Measurements from ENCODE around the gene GRIP2.

The GRIP2 gene

GRCh38 chr3:14483286-14483685, 56.9 kb downstream of the GRIP2 start:
- no peak for DNase-seq (ENCODE audit: low spot score)

DNA sequence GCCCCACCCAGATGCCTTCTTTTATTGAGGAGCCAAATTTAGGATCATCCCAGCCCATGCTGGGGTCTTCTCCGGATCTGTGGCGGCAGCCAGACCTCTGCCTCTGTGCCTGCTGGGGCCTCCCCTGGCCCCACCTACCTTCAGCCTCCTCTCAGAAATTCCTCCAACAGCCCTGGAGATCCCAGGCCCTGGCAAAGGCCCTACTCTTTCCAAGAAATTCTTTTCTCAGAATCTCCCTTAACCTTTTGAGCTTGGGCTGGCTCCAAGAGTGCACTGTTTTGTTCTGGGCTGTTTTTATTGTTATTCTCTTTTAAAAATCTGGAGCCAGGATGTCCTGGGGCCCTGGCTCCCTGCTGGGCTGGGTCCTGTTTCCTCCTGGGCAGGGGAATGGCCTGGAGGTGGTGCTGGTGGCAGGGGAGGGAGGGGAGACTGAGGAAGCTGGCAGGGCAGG, 57.8 kb downstream of the GRIP2 start:
- no peak for DNase-seq (ENCODE audit: low spot score)

DNA sequence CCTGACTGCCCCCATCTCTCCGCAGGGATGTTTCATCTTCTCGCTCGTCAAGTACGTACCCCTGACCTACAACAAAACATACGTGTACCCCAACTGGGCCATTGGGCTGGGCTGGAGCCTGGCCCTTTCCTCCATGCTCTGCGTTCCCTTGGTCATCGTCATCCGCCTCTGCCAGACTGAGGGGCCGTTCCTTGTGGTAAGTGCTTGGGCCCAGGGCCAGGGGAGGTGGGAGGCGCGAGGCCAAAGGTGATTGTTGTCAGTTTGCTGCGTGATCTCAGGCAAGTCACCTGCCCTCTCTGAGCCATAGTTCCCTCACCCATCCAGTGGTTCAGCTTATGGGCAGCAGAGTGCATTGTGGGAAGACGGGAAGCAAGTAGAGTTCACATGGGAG, 58.5 kb downstream of the GRIP2 start:
- DNase-seq (ENCODE audit: low spot score), result no peak

DNA sequence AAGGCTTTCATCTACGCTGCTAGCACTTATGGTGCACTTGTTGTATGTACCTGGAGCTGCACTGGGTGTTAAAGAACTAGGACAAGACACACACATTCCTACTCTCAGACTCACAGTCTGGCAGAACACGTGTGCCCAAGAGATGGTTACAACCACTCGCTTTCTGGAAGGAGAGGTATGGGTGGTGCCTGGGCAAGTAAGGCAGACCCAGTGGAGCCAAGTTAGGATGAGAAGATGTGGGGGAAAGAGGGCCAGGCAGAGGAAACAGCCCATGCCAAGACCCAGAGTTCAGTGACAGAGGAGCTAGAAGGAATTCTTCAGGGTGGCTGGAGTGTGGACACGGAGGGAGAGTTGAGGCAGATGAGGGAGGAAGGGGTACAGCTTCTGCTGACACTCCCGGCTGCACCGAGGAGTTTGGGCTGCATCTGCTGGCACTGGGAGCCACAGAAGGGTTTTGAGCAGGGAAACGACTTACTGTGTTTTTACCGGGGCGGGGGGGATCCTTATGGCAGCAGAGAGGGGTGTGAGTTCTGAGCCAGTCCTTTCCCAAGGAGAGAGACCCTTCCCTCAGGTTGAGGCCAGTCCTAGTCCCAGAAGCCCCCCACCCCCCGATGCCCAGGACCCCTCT, 59.0 kb downstream of the GRIP2 start:
- DNase-seq (ENCODE audit: low spot score), result no peak

DNA sequence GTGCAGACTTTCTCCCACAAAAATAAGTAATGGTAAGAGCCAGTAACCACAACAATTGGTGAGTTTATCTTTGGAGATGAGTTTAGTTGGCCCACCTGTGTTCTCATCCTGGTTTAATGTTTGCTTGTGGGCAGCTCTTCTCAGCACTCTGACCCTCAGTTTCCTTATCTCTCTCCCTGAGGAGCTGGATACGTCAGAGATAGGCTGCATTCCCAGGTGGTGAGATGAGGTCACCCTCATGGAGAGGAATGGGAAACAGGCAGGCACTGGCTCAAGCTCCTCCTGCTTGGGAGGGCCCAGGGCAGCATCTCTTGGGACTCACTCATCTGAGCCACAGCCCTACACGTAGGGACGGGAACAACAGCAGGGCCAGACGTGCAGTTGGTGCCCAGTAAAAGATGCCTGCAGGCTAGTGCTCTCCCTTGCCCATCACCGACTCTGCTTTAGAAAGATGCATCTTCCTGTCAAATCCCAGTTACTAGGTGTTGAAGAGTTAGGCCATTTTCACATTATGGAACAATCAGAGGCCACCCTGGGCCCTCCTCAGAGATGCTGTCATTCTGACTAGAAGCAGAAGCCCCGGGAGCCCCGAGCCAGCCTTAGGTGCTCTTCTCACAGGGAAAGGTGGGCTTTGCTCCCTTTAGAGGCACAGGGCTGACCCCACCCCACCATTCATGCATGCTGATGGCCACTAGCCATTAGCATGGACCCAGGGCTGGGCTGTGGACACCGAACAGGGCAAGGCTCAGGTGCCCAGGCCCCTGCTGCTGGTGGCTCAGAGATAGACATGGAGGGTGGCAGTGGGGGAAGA, 59.7 kb downstream of the GRIP2 start:
- DNase-seq (ENCODE audit: low spot score), result no peak

GRCh38 chr3:14479591-14479990, 60.6 kb downstream of the GRIP2 start:
- no peak for DNase-seq (ENCODE audit: low spot score)

GRCh38 chr3:14478956-14479550, 61.1 kb downstream of the GRIP2 start:
- DNase-seq (ENCODE audit: low spot score), result no peak

GRCh38 chr3:14477311-14477935, 62.7 kb downstream of the GRIP2 start:
- DNase-seq (ENCODE audit: low spot score), result no peak

GRCh38 chr3:14476583-14477265, 63.4 kb downstream of the GRIP2 start:
- DNase-seq (ENCODE audit: low spot score), result no peak

DNA sequence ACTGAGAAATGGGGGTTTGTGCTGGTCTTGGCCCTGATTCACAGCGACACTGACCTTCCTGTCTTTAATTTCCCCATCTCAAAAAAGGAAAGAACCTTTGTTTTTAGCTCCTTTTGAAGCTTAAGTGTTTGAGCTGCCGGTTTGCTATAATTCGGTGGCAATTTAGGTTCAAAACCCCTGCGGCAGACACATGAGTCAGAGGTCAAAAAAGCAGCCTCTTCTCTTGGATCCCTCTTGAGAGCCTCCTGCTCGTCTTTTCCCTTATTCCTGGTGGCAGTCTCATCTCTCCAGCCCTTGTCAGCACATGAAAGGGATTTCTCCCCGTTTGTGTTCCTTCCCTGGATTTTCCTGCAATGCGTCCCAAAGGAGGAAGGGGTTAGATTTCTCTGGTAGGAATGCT, 64.5 kb downstream of the GRIP2 start:
- no peak for DNase-seq (ENCODE audit: low spot score)

GRCh38 chr3:14474363-14475081, 65.6 kb downstream of the GRIP2 start:
- DNase-seq (ENCODE audit: low spot score), result no peak

DNA sequence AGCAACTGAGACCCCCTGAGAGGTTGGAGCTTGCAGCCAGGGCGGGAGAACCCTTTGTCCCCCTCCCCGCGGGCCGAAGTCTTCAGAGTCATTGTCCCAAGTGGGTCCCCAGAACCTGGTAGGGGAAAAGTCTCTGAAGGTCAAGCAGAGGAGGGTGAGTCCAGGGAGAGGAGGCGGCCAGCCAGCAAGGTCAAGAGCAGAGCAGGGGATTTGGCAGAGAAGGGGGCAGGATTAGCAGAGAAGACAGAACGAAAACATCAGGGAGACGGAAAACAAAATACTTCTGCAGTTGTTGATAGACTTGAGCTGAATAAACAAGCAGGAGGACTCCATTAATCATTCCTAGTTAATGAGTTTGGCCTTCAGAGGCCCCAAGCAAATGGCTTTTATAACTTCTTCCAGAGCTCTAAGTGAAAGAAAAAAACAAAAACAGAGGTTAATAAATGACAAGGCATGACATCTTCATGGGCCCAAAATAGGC, 66.7 kb downstream of the GRIP2 start:
- DNase-seq (ENCODE audit: low spot score), result no peak

GRCh38 chr3:14472471-14473351, 67.4 kb downstream of the GRIP2 start:
- DNase-seq (ENCODE audit: low spot score), result no peak

DNA sequence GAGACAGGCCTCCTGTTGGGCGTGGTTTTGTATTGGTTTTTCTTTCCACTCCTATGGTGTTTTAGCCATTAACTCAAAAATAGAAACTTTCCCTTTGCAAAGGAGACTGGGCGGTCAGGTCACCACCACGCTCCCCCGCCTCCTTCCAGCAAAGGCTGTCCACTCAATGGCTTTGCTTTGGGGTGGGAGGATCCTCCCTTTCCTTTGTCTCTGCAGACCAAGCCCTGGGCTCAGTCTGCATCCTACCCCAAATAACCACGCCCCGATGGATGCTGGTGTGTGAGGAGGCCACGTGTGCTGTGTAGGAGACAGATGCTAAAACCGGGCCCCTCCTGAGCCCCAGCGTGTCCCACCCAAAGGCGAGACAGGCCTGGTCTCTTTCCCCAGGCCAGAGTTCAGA, 68.5 kb downstream of the GRIP2 start:
- DNase-seq (ENCODE audit: low spot score), result no peak

- DNase-seq (ENCODE audit: low spot score), result no peak
These were observed 69.1 kb downstream of the GRIP2 start for GRCh38 chr3:14471016-14471415.

DNA sequence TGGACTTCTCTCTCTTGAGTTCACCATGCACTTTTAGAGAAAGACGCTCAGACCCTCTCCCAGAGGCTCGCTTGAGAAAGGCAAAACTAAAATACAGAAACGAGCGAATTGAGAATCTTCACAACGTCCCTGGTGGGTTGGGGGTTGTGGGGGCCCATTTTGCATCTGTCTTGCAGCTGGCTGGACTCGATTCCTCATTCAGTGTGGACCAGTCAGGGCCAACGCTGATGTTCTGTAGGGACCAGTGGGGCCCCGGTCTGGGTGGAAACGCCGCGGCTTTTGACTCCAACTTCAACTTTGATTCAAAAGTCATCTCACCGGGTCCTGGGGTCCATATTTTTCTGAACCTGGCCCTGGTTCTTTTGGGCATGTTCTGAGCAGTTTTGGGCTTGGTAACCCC, 69.7 kb downstream of the GRIP2 start:
- no peak for DNase-seq (ENCODE audit: low spot score)

DNA sequence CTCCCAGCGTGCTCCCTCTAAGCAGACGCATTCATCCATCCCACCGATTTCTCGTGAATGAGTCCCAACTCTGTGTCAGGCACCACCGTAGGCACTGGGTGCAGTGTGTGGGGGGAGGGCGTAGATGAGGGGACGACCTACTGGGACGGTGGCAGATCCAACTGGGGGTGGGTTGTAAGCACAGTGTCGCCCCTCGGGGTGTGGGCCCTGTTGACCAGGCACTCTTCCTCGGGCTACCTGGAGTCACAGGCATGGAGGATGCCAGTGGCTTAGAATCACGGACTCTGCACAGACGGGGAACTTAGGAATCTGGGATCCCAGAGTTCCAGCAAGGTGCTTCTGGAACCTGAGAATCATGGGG, 71.5 kb downstream of the GRIP2 start:
- DNase-seq (ENCODE audit: low spot score), result no peak

- peak; percentile 57 for DNase-seq (ENCODE audit: low spot score)
These were observed 72.1 kb downstream of the GRIP2 start for GRCh38 chr3:14467814-14468620.

- no peak for DNase-seq (ENCODE audit: low spot score)
These were observed 73.8 kb downstream of the GRIP2 start for GRCh38 chr3:14466179-14466903.

All from cerebellar cortex (tissue), 1 donor.